DOHH2 (cell line): ENCODE results near the gene FNBP1L.

Source experiments
- CTCF ChIP-seq: fragments of 200-600 bp; sonication (generic); IDR thresholded peaks from one replicate; pipeline ENCODE4 v1.5.1; 2014; ENCODE audit warnings: antibody characterized with exemption, mild to moderate bottlenecking, low read depth, low read length; ENCODE audit not compliant: poor library complexity, severe bottlenecking
- EZH2phosphoT487 ChIP-seq: fragments of 200-600 bp; sonication (generic); IDR thresholded peaks from 2 replicates; pipeline ENCODE4 v1.6.1; 2017; ENCODE audit warnings: borderline replicate concordance, mild to moderate bottlenecking, antibody characterized with exemption, low read length, moderate library complexity, mixed read lengths

- TF ChIP-seq CTCF (no peak), EZH2phosphoT487 (no peak)
Observed at GRCh38 chr1:93442741-93443140, 5.2 kb upstream of the FNBP1L start.
